ENCODE data around the gene C1QB. TPM values are rescaled to one million over a fixed set of nuclear protein-coding genes. Genes with fewer than 3 reads are reported as not detected.

The C1QB gene
- total RNA-seq, 2 experiments from 2014 or later: not detected

DNA sequence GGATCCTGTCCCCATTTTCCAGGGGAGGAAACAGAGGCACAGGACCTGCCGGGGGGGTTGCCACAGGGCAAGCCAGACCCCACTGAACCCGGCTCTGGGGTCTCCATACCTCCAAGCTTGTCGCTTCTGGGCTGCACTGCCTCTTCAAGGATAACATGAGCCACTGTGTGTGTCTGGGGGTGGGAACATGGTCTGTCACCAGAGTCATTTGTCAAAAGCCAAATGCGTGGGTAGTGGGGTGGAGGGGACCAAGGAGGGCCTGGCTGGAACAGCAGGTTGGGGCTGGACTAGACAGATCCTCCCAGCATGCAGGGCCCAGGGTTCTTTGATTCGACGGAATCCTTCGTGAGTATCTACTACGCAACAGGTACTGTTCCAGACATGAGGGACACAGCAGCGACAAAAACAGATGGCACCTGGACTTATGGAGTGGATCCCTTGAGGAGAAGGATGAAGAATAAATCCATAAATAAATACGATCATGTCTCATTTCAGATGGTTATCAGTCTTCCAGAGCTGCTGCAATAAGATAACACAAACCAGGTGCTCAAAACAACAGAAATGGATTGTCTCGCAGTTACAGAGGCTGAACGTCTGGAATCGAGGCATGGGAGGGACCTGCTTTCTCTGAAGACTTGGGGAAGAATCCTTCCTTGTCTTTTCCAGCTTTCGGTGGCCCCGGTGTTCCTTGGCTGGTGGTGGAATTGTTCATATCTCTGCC, 28.7 kb downstream of the C1QB start:
- no peak overlapping the region for H3K27ac ChIP-seq (ENCODE audit: low read depth in 1 of 2, low read length in 2 of 2)
- no peaks in the 10 kb centered on the region for H3K4me1 Mint-ChIP-seq (ENCODE audit: low read depth)
- H3K4me1 ChIP-seq (ENCODE audit: insufficient read depth, low read length): no peaks in the 10 kb centered on the region
- H3K27me3 Mint-ChIP-seq: peaks cover 20% of the 10 kb centered on the region
- POLR2A ChIA-PET: interaction anchor here (0.8 kb wide), 1 partner anchor 52 kb away, joined by 6 read pairs; no protein-coding TSS in a partner anchor
- peaks cover 0 to 5% of the 10 kb centered on the region in 2 experiments for H3K9me3 ChIP-seq (ENCODE audit: control insufficient read depth in 1 of 2, insufficient read depth in 1 of 2, low read length in 2 of 2)
- CTCF ChIA-PET: no interaction called here
- TF ChIP-seq, protein P1, sequence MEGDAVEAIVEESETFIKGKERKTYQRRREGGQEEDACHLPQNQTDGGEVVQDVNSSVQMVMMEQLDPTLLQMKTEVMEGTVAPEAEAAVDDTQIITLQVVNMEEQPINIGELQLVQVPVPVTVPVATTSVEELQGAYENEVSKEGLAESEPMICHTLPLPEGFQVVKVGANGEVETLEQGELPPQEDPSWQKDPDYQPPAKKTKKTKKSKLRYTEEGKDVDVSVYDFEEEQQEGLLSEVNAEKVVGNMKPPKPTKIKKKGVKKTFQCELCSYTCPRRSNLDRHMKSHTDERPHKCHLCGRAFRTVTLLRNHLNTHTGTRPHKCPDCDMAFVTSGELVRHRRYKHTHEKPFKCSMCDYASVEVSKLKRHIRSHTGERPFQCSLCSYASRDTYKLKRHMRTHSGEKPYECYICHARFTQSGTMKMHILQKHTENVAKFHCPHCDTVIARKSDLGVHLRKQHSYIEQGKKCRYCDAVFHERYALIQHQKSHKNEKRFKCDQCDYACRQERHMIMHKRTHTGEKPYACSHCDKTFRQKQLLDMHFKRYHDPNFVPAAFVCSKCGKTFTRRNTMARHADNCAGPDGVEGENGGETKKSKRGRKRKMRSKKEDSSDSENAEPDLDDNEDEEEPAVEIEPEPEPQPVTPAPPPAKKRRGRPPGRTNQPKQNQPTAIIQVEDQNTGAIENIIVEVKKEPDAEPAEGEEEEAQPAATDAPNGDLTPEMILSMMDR (IDR thresholded peaks at IDR 0.05): no peak
- no peaks in the 10 kb centered on the region for H3K36me3 ChIP-seq (ENCODE audit: insufficient read depth, low read length)
- no peak overlapping the region for H3K4me3 ChIP-seq (ENCODE audit: low read length)
- intact Hi-C loops (cut with DNase I, micrococcal nuclease): no loop called here
- no peaks in the 10 kb centered on the region for H3K27me3 ChIP-seq (ENCODE audit: control insufficient read depth in 1 of 2, insufficient read depth in 2 of 2, low read length in 2 of 2)
- H3K27ac Mint-ChIP-seq: no peak overlapping the region
- H3K9me3 Mint-ChIP-seq: no peaks in the 10 kb centered on the region
- DNase-seq: no peak
- H3K36me3 Mint-ChIP-seq (ENCODE audit: low read depth): no peaks in the 10 kb centered on the region
- H3K4me3 Mint-ChIP-seq: no peak overlapping the region
- no peak for ATAC-seq (ENCODE audit: poor library complexity)

DNA sequence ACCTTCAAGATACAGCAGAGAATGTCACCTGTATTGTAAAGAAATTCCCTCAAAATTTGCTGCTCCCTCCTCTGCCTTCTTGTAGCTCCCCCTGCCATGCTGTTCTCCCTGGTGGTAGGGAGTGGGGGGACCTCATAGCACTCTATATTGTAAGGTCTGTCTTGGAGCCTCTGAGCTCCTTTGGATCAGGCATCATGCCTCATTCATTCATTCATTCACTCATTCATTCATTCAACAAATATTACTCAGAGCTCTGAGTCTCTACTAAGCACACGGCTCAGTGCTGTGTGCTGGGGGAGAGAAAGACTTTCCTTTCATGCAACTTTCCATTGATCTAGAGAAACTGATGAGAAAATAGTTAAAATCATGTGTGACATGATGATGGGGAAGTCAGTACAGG, 30.5 kb downstream of the C1QB start:
- H3K4me3 ChIP-seq (ENCODE audit: low read length): no peak overlapping the region
- no peaks in the 10 kb centered on the region for H3K9me3 ChIP-seq (ENCODE audit: control insufficient read depth in 1 of 2, insufficient read depth in 1 of 2, low read length in 2 of 2)
- no peaks in the 10 kb centered on the region for H3K4me1 Mint-ChIP-seq (ENCODE audit: low read depth)
- no peak for ATAC-seq (ENCODE audit: poor library complexity)
- H3K27me3 ChIP-seq (ENCODE audit: control insufficient read depth in 1 of 2, insufficient read depth in 2 of 2, low read length in 2 of 2): peaks cover 0 to 4% of the 10 kb centered on the region in 2 experiments
- intact Hi-C loops (cut with DNase I, micrococcal nuclease): no loop called here
- H3K4me3 Mint-ChIP-seq: no peak overlapping the region
- CTCF ChIA-PET: no interaction called here
- H3K4me1 ChIP-seq (ENCODE audit: insufficient read depth, low read length): no peaks in the 10 kb centered on the region
- H3K9me3 Mint-ChIP-seq: no peaks in the 10 kb centered on the region
- H3K27me3 Mint-ChIP-seq: peaks cover 33% of the 10 kb centered on the region
- no peak for DNase-seq
- TF ChIP-seq, protein P1 (IDR thresholded peaks at IDR 0.05): no peak
- H3K27ac Mint-ChIP-seq: no peak overlapping the region
- POLR2A ChIA-PET: no interaction called here
- H3K36me3 Mint-ChIP-seq (ENCODE audit: low read depth): no peaks in the 10 kb centered on the region
- no peaks in the 10 kb centered on the region for H3K36me3 ChIP-seq (ENCODE audit: insufficient read depth, low read length)
- H3K27ac ChIP-seq (ENCODE audit: low read depth in 1 of 2, low read length in 2 of 2): no peak overlapping the region

DNA sequence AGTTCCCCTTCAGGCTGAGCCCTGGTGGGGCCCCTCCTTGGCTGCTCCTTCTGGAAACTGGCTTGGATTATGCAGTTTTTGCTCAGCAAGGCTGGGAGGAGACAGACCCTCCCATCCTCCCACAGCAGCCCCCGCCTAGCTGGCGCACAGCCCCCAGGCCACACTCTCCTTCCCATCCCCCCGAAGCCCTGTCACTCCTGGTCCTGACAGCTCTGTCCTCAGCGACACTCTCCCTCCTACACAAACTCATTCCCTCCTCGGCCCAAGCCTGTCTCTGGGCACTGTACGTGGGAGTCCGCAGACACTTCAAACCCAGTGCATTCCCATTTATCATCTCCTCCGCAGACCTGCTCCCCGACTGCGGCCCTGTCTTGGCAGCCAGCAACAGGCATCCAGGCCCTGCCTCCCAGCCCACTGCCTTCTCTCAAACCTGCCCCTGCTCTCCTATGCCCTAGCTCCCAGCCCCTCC, 32.6 kb downstream of the C1QB start:
- no peak overlapping the region for H3K4me3 ChIP-seq (ENCODE audit: low read length)
- Mint-ChIP-seq H3K27ac (no peak overlapping the region), H3K9me3 (no peaks in the 10 kb centered on the region), H3K27me3 (peaks cover 33% of the 10 kb centered on the region), H3K4me1 (ENCODE audit: low read depth) (no peaks in the 10 kb centered on the region), H3K36me3 (ENCODE audit: low read depth) (no peaks in the 10 kb centered on the region), H3K4me3 (no peak overlapping the region)
- intact Hi-C loops (cut with DNase I, micrococcal nuclease): no loop called here
- no peaks in the 10 kb centered on the region for H3K9me3 ChIP-seq (ENCODE audit: control insufficient read depth in 1 of 2, insufficient read depth in 1 of 2, low read length in 2 of 2)
- TF ChIP-seq, protein P1 (IDR thresholded peaks at IDR 0.05): no peak
- peaks cover 4% of the 10 kb centered on the region in 2 experiments for H3K27me3 ChIP-seq (ENCODE audit: control insufficient read depth in 1 of 2, insufficient read depth in 2 of 2, low read length in 2 of 2)
- ATAC-seq (ENCODE audit: poor library complexity) (no peak), DNase-seq (no peak)
- ChIA-PET POLR2A (no interaction called here), CTCF (no interaction called here)
- no peak overlapping the region for H3K27ac ChIP-seq (ENCODE audit: low read depth in 1 of 2, low read length in 2 of 2)
- H3K36me3 ChIP-seq (ENCODE audit: insufficient read depth, low read length): no peaks in the 10 kb centered on the region
- H3K4me1 ChIP-seq (ENCODE audit: insufficient read depth, low read length): no peaks in the 10 kb centered on the region
